ENCODE data around the gene RNPS1.
"Not testable (repeated sequence)": the region's sequence is repeated elsewhere in the genome, so short reads cannot be mapped to it uniquely, and the experiment has no call there.

Gene RNPS1

DNA sequence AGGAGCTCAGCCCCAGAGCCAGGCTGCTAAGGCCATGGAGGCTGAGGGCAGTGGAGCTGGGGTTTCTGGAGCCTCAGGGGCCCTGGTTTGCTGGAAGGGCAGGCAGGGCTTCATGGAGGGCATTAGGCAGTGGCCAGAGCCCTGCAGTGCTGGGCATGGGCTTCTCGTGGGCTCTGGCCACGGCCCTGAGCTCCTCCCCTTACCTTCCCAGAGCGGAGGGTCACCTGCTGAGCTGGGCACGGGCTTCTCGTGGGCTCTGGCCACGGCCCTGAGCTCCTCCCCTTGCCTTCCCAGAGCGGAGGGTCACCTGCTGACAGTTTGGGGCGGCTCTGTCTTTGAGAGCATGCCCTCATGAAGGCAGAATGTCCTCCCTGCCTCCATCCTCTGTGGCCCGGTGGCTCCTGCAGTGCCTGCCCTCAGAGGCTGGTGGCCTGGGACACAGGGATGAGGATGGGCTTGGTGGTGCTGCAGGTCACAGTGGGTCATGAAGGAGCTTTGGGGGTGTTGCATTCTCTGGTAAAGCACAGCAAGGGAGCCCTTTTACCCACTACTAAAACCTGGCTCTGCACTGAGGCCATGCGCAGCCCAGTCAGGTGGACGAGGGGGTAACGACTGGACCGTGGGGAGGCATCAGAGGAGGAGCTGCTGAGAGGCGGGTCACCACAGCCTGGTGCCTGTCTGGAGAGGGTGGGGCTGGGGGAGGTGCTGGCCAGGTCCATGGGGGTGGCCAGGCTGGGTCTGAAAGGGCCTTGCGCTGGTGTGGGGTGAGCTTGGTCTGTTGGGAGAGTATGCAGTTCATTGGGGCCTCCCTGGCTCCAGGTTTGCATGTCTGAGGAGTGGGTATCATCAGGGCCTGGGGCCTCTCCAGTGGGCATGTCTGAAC, 2.9 kb upstream of the RNPS1 start:
- no peak for DNase-seq (ENCODE audit: insufficient read length)
- FAIRE-seq: no peak
- TF ChIP-seq TAF1 (IDR thresholded peaks at IDR 0.05; ENCODE audit: borderline replicate concordance, low read depth, low read length) (no peak), POLR2AphosphoS5 (IDR thresholded peaks at IDR 0.05; ENCODE audit: low read depth, low read length) (no peak), POLR2A (IDR thresholded peaks at IDR 0.05; ENCODE audit: low read depth, low read length) (no peak)

DNA sequence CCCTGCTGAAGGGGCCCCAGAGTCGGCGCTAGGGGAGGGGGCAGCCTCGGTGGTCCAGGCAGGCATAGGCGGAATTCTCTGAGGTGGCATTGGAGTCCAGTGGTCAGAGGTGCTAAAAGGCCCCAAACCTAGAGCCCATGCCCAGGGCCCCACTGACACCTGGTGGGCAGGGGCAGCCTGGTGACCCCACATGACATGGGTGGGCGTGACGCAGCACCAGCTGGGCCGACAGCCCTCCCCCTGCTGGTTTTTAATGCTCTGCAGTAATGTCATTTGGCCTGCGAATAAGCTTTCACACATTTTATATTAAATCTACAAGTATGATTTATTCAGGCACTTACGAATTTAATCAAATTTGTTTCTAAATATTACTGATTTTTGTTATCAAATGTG, 2.1 kb upstream of the RNPS1 start:
- DNase-seq (ENCODE audit: insufficient read length) (no peak), FAIRE-seq (no peak)
- TF ChIP-seq TAF1 (IDR thresholded peaks at IDR 0.05; ENCODE audit: borderline replicate concordance, low read depth, low read length) (no peak), POLR2A (IDR thresholded peaks at IDR 0.05; ENCODE audit: low read depth, low read length) (no peak)

DNA sequence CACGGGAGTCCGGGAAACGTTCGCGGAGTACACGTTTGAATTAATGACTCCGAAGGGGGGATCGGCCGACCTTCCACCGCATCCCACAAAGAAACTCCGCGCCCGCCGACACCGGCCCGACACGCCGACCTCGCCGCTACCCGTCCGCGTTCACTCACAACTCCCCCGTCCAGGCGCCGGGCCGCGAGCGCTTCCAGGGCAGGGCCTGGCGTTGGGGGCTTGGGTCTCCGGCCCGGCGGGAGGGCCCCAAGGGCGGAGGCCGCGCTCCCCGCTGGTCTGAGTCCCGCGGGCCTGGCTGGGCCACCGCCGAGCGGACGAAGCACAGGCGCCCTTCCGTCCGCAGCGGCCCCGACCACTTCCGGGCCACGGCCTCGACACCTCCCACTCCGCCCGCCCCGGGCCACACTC, 417 bp downstream of the RNPS1 start:
- not testable (repeated sequence) for FAIRE-seq; DNase-seq (ENCODE audit: insufficient read length)

- peak; percentile 79 for FAIRE-seq
- DNase-seq (ENCODE audit: insufficient read length): not testable (repeated sequence)
These were observed 1.0 kb downstream of the RNPS1 start for GRCh38 chr16:2266887-2267286.

- DNase-seq (ENCODE audit: insufficient read length); FAIRE-seq: not testable (repeated sequence)
These were observed 4.9 kb downstream of the RNPS1 start for GRCh38 chr16:2263026-2263425.

- DNase-seq (ENCODE audit: insufficient read length) (no peak), FAIRE-seq (no peak)
- TF ChIP-seq POLR2AphosphoS5 (IDR thresholded peaks at IDR 0.05; ENCODE audit: low read depth, low read length): no peak
- TF ChIP-seq TAF1 (IDR thresholded peaks at IDR 0.05; ENCODE audit: borderline replicate concordance, low read depth, low read length): no peak
- TF ChIP-seq POLR2A (IDR thresholded peaks at IDR 0.05; ENCODE audit: low read depth, low read length): no peak
These were observed 7.7 kb downstream of the RNPS1 start for GRCh38 chr16:2260250-2260649.

- not testable (repeated sequence) for FAIRE-seq; DNase-seq (ENCODE audit: insufficient read length)
These were observed 9.4 kb downstream of the RNPS1 start for GRCh38 chr16:2258530-2258929.

DNA sequence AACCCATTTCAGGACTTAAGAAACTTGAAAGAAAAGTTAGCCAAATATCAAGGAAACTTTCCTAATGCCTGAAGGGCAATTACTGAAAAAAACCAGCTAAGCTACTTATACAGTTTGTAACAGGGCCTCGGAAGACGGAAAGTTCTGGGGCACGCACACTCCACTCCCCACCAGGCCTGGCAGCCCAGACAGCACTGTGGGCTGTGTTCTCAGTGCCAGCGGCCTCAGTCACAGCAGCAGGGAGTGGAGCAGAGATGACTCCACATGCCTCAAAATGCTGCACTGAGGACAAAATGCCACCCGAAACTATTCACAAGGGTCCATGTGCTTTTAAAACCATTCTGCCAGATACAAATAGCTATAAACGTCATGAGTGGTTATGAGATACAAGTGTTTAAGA, 10.2 kb downstream of the RNPS1 start:
- TF ChIP-seq POLR2AphosphoS5 (IDR thresholded peaks at IDR 0.05; ENCODE audit: low read depth, low read length): no peak
- FAIRE-seq: no peak
- no peak for DNase-seq (ENCODE audit: insufficient read length)

GRCh38 chr16:2256531-2257140, 11.3 kb downstream of the RNPS1 start:
- DNase-seq (ENCODE audit: insufficient read length) (no peak), FAIRE-seq (no peak)

GRCh38 chr16:2253293-2253692, 14.6 kb downstream of the RNPS1 start:
- peak; percentile 47; the same call in 1 of the 2 replicates for TF ChIP-seq POLR2AphosphoS5 (IDR thresholded peaks at IDR 0.05; ENCODE audit: low read depth, low read length)
- TF ChIP-seq TAF1 (IDR thresholded peaks at IDR 0.05; ENCODE audit: borderline replicate concordance, low read depth, low read length): no peak
- no peak for TF ChIP-seq POLR2A (IDR thresholded peaks at IDR 0.05; ENCODE audit: low read depth, low read length)
- FAIRE-seq (no peak), DNase-seq (ENCODE audit: insufficient read length) (no peak)

More at GRCh38 chr16:2256531-2257140, 11.3 kb downstream of the RNPS1 start:
- 0 out of 2 replicates have a peak, but pooled peaks have one; percentile 15 for TF ChIP-seq POLR2AphosphoS5 (IDR thresholded peaks at IDR 0.05; ENCODE audit: low read depth, low read length)
- no peak for TF ChIP-seq TAF1 (IDR thresholded peaks at IDR 0.05; ENCODE audit: borderline replicate concordance, low read depth, low read length)
- TF ChIP-seq POLR2A (IDR thresholded peaks at IDR 0.05; ENCODE audit: low read depth, low read length): no peak; the same call in 1 of the 2 replicates

GRCh38 chr16:2252806-2253148, 15.1 kb downstream of the RNPS1 start:
- no peak for TF ChIP-seq TAF1 (IDR thresholded peaks at IDR 0.05; ENCODE audit: borderline replicate concordance, low read depth, low read length)
- TF ChIP-seq POLR2AphosphoS5 (IDR thresholded peaks at IDR 0.05; ENCODE audit: low read depth, low read length): no peak
- no peak; the same call in 1 of the 2 replicates for TF ChIP-seq POLR2A (IDR thresholded peaks at IDR 0.05; ENCODE audit: low read depth, low read length)
- DNase-seq (ENCODE audit: insufficient read length) (no peak), FAIRE-seq (no peak)

DNA sequence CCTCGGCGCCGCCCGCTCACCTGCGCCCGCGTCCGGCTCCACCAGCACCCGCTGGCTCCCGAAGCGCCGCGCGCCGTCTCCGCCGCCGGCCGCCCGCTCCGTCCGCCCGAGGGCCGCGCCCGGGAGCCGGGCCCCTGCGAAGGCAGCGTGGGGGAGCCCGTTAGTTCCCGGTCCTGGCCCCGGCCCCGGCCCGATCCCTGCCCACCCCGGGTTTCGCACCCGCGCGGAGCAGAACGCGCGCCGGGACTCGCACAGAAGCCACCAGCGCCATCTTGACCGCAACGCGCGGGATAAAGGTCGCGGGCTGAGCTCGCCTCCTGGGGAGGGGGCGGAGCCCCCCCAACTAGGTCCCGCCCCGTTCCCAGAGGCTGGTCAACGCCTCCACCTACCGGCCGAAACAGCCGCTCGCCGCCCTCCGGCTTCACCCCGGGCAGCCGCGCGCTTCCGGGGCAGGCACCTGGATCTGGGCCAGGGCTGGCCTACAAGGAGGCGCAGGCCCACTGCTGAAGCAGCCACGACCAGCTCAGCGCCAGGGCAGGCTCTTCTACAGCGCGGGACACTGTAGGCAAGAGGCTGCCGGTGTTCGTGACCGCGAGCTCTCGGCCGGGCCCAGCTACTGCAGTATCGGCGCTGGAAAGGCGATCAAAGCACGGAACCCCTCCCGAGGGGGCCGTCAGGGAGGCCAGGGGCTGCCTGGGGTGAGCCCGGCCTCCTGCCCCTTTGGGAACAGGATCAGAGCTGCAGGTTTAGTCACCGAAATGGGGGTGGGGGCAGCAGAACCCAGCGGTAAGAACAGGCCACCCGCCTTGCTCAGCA, 16.4 kb downstream of the RNPS1 start, which contains the start of gene ECI1:
ECI1 (minus strand) TSS at position 292 of the 816 bp plus-strand sequence; CDS start at position 271, 21 bp downstream.
- peak; percentile 93 for FAIRE-seq
- peak; percentile 88 for TF ChIP-seq POLR2AphosphoS5 (IDR thresholded peaks at IDR 0.05; ENCODE audit: low read depth, low read length)
- TF ChIP-seq TAF1 (IDR thresholded peaks at IDR 0.05; ENCODE audit: borderline replicate concordance, low read depth, low read length): peak; percentile 82
- peak; percentile 72 for TF ChIP-seq POLR2A (IDR thresholded peaks at IDR 0.05; ENCODE audit: low read depth, low read length)
- peak; percentile 100 for DNase-seq (ENCODE audit: insufficient read length)

All from GM12892 (cell line).